GM18870 (cell line): ENCODE results near the gene FGR.

Experiments used
- ATAC-seq: cut with Tn5 transposase; IDR thresholded peaks from one replicate; pipeline ENCODE4 v1.9.1; 2021; ENCODE audit warnings: moderate library complexity; ENCODE audit not compliant: unreplicated experiment

Gene FGR

GRCh38 chr1:27618341-27619082 is 16.5 kb downstream of the FGR start:
- ATAC-seq: no peak

GRCh38 chr1:27617420-27617819 is 17.6 kb downstream of the FGR start:
- ATAC-seq: no peak

- no peak for ATAC-seq
Measured at GRCh38 chr1:27616441-27616840, 18.5 kb downstream of the FGR start.

- no peak for ATAC-seq
Measured at GRCh38 chr1:27615346-27616192, 19.4 kb downstream of the FGR start.

- ATAC-seq: no peak
Measured at GRCh38 chr1:27614625-27615344, 20.2 kb downstream of the FGR start.

- no peak for ATAC-seq
Measured at GRCh38 chr1:27614043-27614624, 20.9 kb downstream of the FGR start.

- no peak for ATAC-seq
Measured at GRCh38 chr1:27612718-27613117, 22.3 kb downstream of the FGR start.

- ATAC-seq: no peak
Measured at GRCh38 chr1:27611450-27611849, 23.5 kb downstream of the FGR start.

- no peak for ATAC-seq
Measured at GRCh38 chr1:27609618-27610240, 25.3 kb downstream of the FGR start.

GRCh38 chr1:27609210-27609555 is 25.8 kb downstream of the FGR start:
- ATAC-seq: no peak

GRCh38 chr1:27607239-27607804 is 27.7 kb downstream of the FGR start:
- ATAC-seq: no peak

GRCh38 chr1:27606708-27607238 is 28.2 kb downstream of the FGR start:
- ATAC-seq: no peak

GRCh38 chr1:27605796-27606707 is 28.9 kb downstream of the FGR start:
- ATAC-seq: no peak

GRCh38 chr1:27605300-27605766 is 29.7 kb downstream of the FGR start:
- no peak for ATAC-seq

- no peak for ATAC-seq
Measured at GRCh38 chr1:27604579-27605299, 30.2 kb downstream of the FGR start.

GRCh38 chr1:27603681-27604578 is 31.1 kb downstream of the FGR start, which contains the start of gene AHDC1:
TSS of gene AHDC1 (minus strand) at chr1:27604144. CDS start at chr1:27552115, 52,029 bp downstream.
- no peak for ATAC-seq

GRCh38 chr1:27603309-27603680 is 31.7 kb downstream of the FGR start:
- ATAC-seq: no peak
